GM21390 (cell line): Measurements from ENCODE around the gene RABEPK.
"Not testable (repeated sequence)": the region's sequence is repeated elsewhere in the genome, so short reads cannot be mapped to it uniquely, and the experiment has no call there.

Experiments used
- ATAC-seq: cut with Tn5 transposase; IDR thresholded peaks from one replicate; pipeline ENCODE4 v1.9.1; 2021; ENCODE audit not compliant: unreplicated experiment

Gene RABEPK, protein sequence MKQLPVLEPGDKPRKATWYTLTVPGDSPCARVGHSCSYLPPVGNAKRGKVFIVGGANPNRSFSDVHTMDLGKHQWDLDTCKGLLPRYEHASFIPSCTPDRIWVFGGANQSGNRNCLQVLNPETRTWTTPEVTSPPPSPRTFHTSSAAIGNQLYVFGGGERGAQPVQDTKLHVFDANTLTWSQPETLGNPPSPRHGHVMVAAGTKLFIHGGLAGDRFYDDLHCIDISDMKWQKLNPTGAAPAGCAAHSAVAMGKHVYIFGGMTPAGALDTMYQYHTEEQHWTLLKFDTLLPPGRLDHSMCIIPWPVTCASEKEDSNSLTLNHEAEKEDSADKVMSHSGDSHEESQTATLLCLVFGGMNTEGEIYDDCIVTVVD

DNA sequence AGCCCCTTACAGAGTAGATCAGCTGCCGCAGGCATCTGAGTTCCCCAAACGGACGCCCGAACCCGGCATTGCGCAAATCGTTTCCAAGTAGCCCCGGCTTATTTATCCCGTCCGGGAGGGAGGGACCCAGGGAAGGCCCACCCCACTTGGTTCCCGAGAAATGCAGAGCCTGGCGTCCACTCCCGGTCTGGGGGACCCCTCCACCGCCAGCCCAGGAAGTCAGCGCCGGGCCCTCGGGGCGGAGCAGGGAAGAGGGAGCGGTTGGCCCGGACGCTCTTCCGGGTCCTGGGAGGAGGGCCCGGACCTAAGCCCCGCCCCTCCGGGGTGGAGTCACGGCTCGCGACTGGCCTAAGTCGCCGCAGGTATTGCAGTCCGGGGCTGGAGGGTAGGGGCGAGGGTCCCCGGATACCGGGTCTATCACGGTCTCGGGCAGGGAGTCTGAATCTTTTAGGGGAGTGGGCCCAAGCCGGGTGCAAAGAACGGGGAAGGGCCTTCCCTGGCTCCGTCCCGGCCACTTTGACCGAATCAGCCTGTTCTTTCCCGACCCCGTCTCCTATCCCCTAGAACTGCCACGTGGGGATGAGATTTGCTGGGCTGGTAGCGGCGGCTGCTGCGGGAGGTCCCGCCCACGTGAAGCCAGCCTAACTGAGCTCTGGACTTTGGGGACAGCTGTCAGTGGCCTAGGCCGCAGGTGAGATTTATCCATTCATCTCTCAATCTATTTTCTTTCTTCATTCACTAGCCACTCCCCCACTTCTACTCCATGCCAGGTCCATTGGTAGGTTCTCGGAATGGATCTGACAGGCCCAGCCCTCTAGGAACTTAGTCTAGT, at the start of gene RABEPK:
Gene RABEPK (plus strand): TSS at position 327 of the 832 bp plus-strand sequence. CDS start 2,472 bp downstream, outside the sequence.
- peak; percentile 98 for ATAC-seq

DNA sequence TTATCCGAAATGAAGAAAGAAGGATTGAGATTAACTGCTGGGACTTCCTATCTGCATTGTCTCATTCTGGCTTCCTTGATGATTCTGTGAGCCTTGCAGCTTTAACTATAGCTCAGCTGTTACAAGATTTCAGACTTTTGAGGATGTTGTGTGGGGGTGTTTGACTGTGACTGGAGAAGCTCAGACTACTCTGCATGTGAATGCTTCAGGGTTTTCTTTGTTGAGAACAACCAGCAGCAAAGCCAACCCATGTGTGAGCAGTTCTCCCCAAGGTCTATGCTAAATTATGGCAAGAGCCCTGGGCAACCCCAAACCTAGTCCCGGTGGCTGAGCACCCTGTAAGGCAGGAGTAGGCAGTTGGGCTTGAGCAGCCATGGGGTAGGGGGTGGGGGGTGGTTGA, 48.6 kb upstream of the RABEPK start:
- no peak for ATAC-seq

DNA sequence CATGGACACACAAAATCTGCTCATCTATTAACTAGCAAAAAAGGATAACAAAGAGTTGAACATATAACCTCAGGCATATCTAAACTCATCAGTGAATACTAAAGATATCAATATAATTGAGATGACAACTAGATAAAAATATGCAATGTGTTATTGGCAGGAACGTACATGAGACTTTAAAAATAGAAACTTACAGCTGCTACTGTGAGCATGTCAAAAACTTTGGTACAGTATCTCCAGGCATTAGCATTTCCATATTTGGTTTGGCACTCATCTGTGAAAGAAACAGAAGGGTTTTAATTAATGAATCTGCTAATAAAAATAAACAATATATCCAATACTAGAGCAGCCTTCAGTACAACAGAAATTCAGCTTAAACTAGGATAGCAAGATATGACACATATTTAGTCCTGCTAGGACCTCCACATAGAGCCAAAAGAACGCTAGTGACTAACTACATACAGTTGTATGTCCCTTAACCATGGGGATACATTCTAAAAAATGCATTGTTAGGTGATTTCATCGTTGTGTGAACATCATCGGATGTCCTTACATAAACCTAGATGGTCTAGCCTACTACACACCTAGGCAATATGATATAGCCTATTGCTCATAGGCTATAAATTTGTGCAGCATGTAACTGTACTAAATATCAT, 46.5 kb upstream of the RABEPK start:
- ATAC-seq = no peak

DNA sequence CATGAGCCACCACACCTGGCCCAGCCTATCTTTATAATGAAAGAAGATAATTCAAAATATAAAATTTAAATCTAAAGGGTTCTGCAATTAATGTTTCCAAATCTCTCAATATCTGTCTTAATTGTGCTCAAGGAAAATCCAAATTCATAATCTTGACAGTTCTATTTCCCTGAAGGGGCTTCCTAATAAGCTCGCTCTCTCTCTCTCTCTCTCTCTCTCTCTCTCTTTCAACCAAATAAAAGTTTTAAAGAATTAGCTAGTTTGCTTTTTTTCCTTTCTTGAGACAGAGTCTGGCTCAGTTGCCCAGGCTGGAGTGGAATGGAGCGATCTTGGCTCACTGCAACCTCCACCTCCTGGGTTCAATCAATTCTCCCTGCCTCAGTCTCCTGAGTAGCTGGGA, 43.8 kb upstream of the RABEPK start:
- ATAC-seq = no peak

DNA sequence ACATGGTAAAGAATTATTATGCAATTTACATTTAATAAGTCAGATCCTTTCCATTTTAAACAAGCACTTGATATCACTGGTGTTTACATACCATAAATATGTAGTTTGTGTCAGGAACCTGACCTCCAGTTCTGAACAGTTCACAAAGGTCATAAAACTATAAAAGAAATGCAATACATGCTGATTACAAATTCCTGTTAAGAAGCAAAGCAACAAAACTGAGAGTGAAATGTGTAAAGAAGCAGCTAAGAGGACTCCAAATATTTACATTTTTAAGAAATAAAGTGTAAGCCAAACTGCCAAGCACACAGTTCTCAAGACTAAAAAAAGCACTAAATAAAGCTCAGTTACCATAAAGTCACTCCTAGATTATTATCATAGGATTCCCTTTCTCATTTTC, 39.6 kb upstream of the RABEPK start:
- ATAC-seq = no peak

DNA sequence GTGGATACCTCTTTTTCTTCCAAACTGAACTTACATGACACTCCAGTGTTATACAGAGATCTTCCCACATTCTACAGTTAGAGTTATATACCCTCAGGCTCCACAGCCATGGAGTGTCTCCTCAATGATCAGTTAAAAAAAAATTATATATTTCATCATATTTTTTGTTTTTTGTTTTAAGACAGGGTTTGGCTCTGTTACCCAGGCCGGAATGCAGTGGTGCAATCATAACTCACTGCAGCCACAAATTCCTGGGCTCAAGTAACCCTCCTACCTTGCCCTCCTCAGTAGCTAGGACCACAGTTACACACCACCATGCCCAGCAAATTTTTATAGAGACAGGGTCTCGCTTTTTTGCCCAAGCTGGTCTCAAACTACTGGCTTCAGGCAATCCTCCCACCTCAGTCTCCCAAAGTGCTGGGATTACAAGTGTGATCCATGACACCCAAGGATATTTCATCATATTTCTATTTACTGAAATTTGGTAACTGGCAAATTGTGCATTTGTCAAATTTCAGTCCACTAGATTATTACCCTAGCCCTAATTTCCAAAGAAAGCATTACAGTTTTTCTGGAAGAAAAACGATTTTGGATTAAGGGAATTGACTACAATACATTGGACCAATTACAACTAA, 38.9 kb upstream of the RABEPK start:
- no peak for ATAC-seq

DNA sequence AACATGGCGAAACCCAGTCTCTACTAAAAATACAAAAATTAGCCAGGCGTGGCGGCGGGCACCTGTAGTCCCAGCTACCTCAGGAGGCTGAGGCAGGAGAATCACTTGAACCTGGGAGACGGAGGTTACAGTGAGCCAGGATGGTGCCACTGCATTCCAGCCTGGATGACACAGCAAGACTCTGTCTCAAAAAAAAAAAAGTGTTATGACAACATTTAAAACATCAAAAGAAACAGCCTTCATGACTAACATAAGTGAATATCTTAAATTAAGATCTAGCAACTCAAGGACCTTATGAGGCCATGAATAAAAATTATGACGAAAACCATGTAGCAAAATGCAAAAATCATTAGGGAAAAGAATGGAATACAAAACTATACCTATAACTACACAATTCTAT, 37.5 kb upstream of the RABEPK start:
- not testable (repeated sequence) for ATAC-seq

DNA sequence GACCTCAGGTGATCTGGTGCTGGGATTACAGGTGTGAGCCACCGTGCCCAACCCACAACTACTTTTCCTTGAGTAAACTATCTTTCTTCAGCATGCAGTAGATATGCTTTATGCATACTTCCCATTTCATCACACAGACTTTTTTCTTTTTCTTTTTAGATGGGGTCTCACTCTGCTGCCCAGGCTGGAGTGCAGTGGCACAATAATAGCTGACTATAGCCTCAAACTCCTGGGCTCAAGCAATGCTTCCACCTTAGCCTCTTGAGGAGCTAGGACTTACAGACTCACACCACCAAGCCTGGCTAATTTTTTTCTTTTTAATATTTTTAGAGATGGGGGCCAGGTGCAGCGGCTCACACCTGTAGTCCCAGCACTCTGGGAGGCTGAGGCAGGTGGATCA, 33.6 kb upstream of the RABEPK start:
- no peak for ATAC-seq

DNA sequence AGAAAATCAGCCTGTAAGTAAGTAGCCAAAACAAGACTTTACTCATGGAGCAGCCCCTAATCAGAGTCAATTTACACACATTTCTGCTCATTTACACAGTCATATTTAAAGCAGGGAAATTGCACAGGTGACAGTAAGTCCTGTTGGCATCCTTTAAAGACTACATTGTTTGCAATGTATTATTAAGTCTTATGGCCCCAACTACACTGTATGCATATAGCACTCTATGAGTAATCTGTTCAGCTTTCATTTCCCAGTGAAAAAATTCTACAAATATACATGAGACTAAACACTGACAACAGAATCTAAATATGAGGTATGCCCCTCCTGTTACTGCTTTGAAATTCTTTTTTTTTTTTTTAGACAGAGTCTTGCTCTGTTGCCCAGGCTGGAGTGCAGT, 30.4 kb upstream of the RABEPK start:
- no peak for ATAC-seq

DNA sequence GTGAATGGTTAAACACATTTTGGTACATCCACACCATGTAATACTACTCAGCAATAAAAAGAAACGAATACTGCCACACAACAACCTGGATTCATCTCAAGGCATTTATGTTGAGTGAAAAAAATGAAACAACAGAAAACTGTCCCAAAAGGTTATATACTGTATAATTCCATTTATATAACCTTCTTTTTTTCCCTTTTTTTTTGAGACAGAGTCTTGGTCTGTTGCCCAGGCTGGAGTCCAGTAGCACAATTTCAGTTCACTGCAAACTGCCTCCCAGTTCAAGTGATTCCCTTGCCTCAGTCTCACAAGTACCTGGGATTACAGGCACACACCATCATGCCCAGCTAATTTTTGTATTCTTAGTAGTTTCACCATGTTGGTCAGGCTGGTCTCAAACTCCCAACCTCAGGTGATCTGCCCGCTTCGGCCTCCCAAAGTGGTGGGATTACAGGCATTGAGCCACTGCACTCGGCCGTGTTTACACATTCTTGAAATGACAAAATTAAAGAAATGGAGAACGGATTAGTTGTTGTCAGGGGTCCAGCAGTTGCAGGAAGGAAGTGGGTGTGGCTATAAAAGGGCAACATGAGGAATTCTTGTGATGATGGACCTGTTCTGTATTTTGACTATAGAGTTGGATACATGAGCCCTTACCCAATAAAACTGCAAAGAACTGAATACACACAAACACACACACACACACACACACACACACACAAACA, 28.1 kb upstream of the RABEPK start:
- no peak for ATAC-seq

DNA sequence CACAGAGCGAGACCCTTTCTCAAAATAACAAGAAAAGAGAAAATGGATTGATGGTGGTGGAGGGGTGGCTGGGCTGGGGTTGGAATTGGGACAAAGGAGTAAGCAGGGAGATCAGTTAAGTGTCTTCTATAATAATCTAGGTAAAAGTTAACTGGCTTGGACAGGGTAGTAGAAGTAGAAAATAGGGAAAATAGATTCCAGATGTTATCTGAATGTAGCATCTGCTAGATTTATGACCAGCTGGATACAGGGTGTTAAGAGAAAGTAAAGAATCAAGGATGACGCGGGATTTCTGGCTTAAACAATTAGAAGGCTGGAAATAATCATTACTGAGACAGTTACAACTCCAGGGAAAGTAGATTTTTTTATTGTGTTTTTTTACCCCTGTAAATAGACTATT, 23.7 kb upstream of the RABEPK start:
- ATAC-seq = no peak

DNA sequence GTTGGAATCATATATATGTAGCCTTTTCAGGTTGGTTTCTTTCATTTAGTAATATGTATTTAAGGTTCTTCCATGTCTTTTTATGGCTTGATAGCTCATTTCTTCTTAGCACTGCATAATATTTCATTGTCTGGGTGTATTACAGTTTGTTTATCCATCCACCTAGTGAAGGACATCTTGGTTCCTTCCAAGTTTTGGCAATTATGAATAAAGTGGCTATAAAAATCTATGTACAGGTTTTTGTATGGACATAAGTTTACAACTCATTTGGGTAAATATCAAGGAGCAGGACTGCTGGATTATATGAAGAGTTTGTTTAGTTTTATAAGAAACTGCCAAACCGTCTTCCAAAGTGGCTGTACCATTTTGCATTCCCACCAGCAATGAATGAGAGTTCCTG, 22.5 kb upstream of the RABEPK start:
- ATAC-seq = no peak

DNA sequence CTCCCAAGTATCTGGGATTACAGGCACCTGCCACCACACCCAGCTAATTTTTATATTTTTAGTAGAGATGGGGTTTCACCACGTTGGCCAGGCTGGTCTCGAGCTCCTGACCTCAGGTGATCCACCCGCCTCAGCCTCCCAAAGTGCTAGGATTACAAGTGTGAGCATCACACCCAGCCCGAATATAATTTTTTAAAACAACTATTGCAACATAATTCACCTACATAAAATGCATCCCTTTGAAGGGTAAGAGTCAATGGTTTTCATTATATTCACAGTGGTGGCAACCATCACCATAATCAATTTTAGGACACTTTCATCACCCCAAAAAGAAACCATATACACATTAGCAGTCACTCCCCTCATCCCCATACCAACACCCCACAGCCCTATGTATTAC, 20.6 kb upstream of the RABEPK start:
- ATAC-seq = not testable (repeated sequence)

DNA sequence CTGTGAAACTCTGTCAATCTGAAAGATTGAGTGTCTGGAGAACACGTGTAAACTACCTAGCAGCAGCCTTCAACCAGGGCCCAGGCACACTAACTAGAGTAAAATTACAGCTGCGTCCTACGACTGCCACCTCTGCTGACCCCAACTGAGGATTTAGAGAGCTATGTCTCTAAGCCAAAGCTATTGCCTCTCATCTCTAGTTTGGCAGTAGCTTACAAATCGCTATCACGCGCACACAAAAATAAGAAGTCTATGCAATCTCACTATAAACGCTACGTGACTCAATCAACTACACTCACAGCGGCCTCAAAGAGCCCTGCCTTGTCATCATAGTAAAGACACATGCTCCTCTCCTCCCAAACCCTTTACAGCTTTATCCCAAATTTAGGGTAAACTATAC, 19.5 kb upstream of the RABEPK start:
- no peak for ATAC-seq

DNA sequence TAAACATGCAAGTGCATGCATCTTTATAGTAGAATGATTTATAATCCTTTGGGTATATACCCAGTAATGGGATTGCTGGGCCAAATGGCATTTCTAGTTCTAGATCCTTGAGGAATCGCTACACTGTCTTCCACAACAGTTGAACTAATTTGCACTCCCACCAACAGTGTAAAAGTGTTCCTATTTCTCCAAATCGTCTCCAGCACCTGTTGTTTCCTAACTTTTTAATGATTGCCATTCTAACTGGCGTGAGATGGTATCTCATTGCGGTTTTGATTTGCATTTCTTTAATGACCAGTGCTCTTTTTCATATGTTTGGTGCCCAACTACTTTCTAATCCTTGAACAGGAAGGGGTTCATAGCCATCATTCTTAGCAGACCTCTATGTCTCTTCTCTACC, 18.6 kb upstream of the RABEPK start:
- not testable (repeated sequence) for ATAC-seq

DNA sequence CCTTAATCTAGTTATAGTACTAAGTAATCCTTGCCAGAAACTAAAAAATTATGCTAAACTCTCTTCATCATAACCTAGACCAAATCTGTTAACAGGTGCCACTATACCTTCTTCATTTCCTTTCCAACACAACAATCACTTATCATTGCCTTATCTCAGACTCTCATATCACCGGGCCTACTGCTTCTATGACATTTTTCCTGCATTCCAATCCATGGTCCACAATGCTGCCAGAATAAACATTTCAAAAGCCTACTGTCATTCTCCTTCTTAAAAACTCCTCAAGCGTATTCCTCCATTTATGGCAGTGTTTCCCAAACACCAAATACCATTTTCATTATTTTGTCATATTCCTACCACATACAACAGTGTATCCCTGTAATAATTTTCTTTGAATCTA, 17.3 kb upstream of the RABEPK start:
- ATAC-seq = no peak

DNA sequence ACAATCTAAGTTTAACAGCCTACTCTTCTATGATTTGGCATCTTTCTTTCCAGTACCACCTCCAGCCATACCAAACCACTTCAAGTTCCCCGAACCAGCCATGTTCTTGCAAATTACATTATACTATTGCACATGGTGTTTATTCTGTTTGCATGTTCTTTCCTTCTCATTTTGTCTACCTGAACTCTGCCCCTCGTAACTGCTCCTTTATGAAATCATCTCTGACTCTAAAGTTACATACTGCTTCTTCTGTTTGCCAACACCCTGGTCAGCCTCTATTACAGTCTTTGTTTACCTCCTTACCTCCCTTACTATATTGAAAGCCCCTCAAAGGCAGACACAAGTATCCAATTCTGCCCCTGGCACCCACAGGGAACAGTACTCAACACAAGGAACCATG, 16.8 kb upstream of the RABEPK start:
- no peak for ATAC-seq

DNA sequence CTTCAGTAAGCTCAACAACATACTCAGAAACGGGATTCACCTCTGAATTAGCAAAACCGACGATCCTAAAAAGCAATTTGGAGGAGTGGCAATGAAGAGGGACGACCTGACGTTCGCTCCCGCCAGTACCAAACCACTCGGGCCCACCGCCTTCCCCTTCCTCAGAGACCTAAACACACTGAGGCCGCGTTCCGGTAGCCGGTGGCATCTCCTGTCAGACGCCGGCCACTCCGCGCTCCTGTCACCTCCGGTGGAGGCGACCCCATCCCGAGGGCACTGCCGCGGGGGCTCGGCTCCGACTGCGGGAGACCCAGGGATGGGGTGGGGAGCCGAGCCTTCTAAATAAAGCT, 11.4 kb upstream of the RABEPK start:
- peak; percentile 21 for ATAC-seq

DNA sequence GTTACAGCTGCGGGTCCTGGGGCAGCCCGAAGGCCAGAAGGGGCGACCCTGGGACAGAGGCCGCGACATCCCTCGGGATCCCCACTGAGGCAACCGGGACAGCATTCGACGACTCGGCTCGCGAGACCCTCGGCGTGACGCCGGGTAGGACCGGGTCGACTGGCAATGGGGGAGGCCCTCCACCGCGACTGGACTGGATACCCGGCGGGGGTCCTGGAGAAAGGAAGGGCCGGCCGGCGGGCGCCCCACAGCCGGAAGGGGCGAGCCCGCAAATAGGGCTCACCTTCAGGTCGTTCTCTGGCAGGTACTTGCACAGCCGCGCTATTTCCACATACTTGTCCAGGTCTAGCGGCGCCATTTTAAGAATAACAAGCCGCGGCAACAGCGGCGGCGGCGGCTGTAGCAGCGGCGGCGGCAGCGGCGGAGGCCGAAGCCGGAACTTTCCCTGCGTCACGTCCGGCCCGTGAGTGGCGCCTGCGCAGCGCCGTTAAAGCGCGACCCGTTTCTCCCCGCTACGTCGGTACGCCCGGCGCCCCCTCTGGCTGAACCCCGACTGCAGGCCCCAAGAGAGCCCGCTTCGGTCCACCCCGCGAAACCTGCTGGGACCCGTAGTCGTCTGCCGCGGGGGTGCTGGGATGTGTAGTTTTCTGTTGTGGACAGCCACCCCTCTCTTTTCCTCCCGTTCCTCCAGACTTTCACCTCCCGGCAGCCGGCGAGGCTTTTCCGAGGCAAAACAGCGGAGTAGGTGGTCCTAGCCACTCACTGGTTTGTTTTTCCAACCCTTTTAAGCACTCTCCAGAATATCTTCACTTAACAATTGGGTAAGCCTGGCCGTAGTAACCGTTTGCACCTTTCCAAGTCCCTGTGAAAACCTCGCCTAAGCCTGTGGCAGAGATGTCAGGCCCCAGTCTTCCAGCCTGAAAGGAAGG, 10.7 kb upstream of the RABEPK start, which contains the start of gene PPP6C:
Gene PPP6C (minus strand): TSS at position 443 of the 929 bp plus-strand sequence. CDS start 85 bp downstream, at position 358.
- peak; percentile 97 for ATAC-seq
